Heart left ventricle (tissue), 16 donors: Measurements from ENCODE around the gene PDE11A. TPM values are rescaled to one million over a fixed set of nuclear protein-coding genes. Genes with fewer than 3 reads are reported as not detected.

Experiments used
- ATAC-seq, 4 donors: fragments of 200-7000 bp; cut with Tn5 transposase; one replicate each; pipeline ENCODE4 v1.9.1; 2020 to 2022; ENCODE audit warnings: moderate library complexity in 4 of 4, mild to moderate bottlenecking in 3 of 4, moderate number of reproducible peaks in 1 of 4
- DNase-seq, 5 donors: peaks; one replicate each; pipeline ENCODE4 v3.0.0-alpha.2; 2020
- H3K27ac ChIP-seq, 12 donors: fragments of 200-600 bp; sonication (generic) in 4 of 12; one replicate each; pipeline versions ENCODE4 v1.5.0 to v1.8.0; 2016 to 2022; ENCODE audit warnings: mild to moderate bottlenecking in 2 of 12
- H3K27me3 ChIP-seq, 9 donors: fragments of 200-600 bp; sonication (generic) in 2 of 9; one replicate each; pipeline versions ENCODE4 v1.5.1 to v1.8.0; 2016 to 2022; ENCODE audit warnings: mild to moderate bottlenecking in 3 of 9
- H3K36me3 ChIP-seq, 9 donors: fragments of 200-600 bp; sonication (generic) in 2 of 9; one replicate each; pipeline versions ENCODE4 v1.5.0 to v1.8.0; 2018 to 2022; ENCODE audit warnings: mild to moderate bottlenecking in 2 of 9
- H3K4me1 ChIP-seq, 12 donors: fragments of 200-600 bp; sonication (generic) in 4 of 12; one replicate each; pipeline versions ENCODE4 v1.5.0 to v1.8.0; 2016 to 2022; ENCODE audit warnings: mild to moderate bottlenecking in 3 of 12
- H3K4me3 ChIP-seq, 12 donors: fragments of 200-600 bp; sonication (generic) in 4 of 12; one replicate each; pipeline versions ENCODE4 v1.5.0 to v1.8.0; 2017 to 2022; ENCODE audit warnings: mild to moderate bottlenecking in 9 of 12, moderate library complexity in 4 of 12
- H3K9me3 ChIP-seq, 12 donors: fragments of 200-600 bp; sonication (generic) in 4 of 12; one replicate each; pipeline versions ENCODE4 v1.5.0 to v1.8.0; 2016 to 2022; ENCODE audit warnings: mild to moderate bottlenecking in 1 of 12
- CTCF ChIP-seq, 12 donors: fragments of 200-600 bp; sonication (generic) in 4 of 12; IDR thresholded peaks; one replicate each; pipeline versions ENCODE4 v1.5.0 to v1.8.0; 2018 to 2022; ENCODE audit warnings: antibody characterized with exemption in 12 of 12, mild to moderate bottlenecking in 5 of 12
- POLR2A ChIP-seq, 2 donors: fragments of 450-650 bp; IDR thresholded peaks; one replicate each; pipeline ENCODE4 v1.6.1; 2017; ENCODE audit warnings: antibody characterized with exemption in 2 of 2, mild to moderate bottlenecking in 2 of 2, moderate library complexity in 2 of 2
- WGBS, 4 donors: extraction: QIAGEN DNeasy Blood & Tissue Kit in 2 of 4; methylation state at CpG; one replicate each; pipeline versions ENCODE4 v1.1.5 to v1.1.7; 2013 to 2018; 5-methylcytosine and 5-hydroxymethylcytosine counted together
- intact Hi-C, 10 donors: fragments of 100-400 bp; cut with DNase I; formaldehyde crosslinking; loops; one replicate each; pipeline versions ENCODE4 v1.11.1 to v1.14.2; 2022
- polyA plus RNA-seq, 2 donors: library from polyadenylated mRNA; stranded (reverse); fragments of 200-250 nt; gene quantifications; one replicate each; pipeline ENCODE4 v1.2.3, GENCODE V29; 2013
- total RNA-seq, 9 donors: library from RNA; depleted of rRNA in 2 of 9; stranded (reverse); fragments of >200 nt in 2 of 9; fragmentation: NEBNext Ultra II Directional in 3 of 9; extraction: Animal tissue kit (Norgen Biotek cat#: 25700) in 3 of 9; gene quantifications; one replicate each; pipeline versions ENCODE4 v1.1.0 to v1.2.4, GENCODE V29; 2016 to 2023
- donor health status: ischemic (EF 13 %, LVEDD 7.1; RV severe dilation, severe dysfunction).
- donor health status: healthy with polysubstance abuse.
- donor health status: DM: no; HTN: yes; CAD: no.
- donor health status: DM: no; HTN: no; CAD: no.
- donor health status: ischemic (EF 25% LVEDD 6.9; RV normal size, moderate dysfunction).
- donor health status: ischemic (EF 25% LVEDD 5.7; RV mildly dilated, moderate dysfunction).
- donor health status: healthy.
- donor health status: DM: yes; HTN: yes; CAD: no.
- donor health status: ischemic (EF 35%, LVEDD 5.7; RV mildly dilated, moderate dysfunction).
- donor health status: nonischemic (EF 11% LVEDD 7.7; RV severe dilation, severe dysfunction).
- donor health status: DM: yes; HTN: yes; CAD: no.
- donor health status: PGD.
- donor health status: ischemic (EF 29% LVEDD 5.4; RV normal size, mild dysfunction).
- donor health status: nonischemic (EF 23%, LVEDD 6.1; RV moderate dilation, normal function).

Gene PDE11A
- total and polyA plus RNA-seq, 11 donors, result 0.24 to 2.9 (median 0.88) TPM

DNA sequence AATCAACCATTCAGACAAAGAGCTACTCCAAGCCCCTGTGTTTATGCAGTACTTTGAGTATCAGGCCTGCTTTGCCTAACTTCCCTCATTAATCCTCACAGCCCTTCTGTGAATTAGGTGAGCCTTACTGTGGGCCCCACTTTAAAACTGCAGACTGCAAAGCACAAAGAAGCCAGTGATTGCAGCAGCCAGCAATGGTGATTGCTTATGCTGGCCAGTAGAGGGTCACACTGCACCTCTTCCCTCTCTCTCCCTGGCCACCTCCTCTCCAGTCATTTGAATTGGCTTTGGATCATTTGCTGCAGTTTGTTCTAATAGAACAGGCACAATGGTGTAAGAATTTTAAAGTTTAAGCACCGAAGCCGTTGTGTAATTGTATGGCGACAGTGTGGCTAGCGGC is 450.1 kb downstream of the PDE11A start:
- intact Hi-C loops, result loop anchor here in 3 of 10 donors (2.0 to 5.0 kb wide), 3 partner anchors 70 to 104 kb away; a partner anchor contains a TSS
- 51 to 94% (median 89%) methylated on average over 4 of the region's 4 CpGs for WGBS, 4 donors
- peak overlapping the region in 7 of 12 donors; percentile 22 to 78 (median 67) for H3K27ac ChIP-seq

GRCh38 chr2:177619986-177620385 is 452.6 kb downstream of the PDE11A start:
- 89 to 93% (median 91%) methylated on average over 2 of the region's 2 CpGs for WGBS, 4 donors

More for the DNA sequence above, 450.1 kb downstream of the PDE11A start:
- Histone ChIP-seq H3K4me1 (peaks cover 0 to 22% (median 9%) of the 10 kb centered on the region in 12 donors), H3K9me3 (no peaks in the 10 kb centered on the region), H3K36me3 (no peaks in the 10 kb centered on the region), H3K27me3 (peaks cover 0 to 2% (median 0%) of the 10 kb centered on the region in 9 donors), H3K4me3 (peak overlapping the region in 1 of 12 donors; percentile 4)
- no peak for TF ChIP-seq POLR2A (IDR thresholded peaks at IDR 0.05)
- peak in 2 of 12 donors; percentile 30 to 51 for TF ChIP-seq CTCF (IDR thresholded peaks at IDR 0.05)
- ATAC-seq (no peak), DNase-seq (no peak)

DNA sequence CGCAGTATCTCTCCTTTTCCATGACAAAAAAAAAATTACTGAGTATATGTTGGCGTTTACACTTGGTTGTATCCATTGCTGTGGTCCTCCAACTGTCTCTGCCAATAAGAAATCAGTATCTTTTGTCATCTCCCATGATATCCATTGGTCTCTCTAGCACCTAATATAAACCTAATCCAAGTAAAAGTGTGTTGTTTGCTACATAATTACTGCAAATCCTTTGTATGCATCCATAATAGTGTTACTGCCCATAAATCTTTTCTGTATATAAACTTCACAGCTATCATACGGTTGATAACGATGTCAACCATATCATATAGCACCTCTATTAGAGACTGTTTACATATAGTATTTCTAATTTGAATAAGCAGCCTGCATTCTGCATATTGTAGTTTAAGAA is 453.1 kb downstream of the PDE11A start:
- Histone ChIP-seq H3K4me1 (peaks cover 0 to 19% (median 9%) of the 10 kb centered on the region in 12 donors), H3K27ac (peak overlapping the region in 6 of 12 donors; percentile 93 to 100 (median 98)), H3K27me3 (no peaks in the 10 kb centered on the region), H3K36me3 (no peaks in the 10 kb centered on the region), H3K9me3 (peaks cover 0 to 9% (median 0%) of the 10 kb centered on the region in 12 donors), H3K4me3 (peak overlapping the region in 9 of 12 donors; percentile 62 to 92 (median 71))
- intact Hi-C loops, result loop anchor here in 2 of 10 donors (10.0 kb wide), 1 partner anchor 455 kb away; no protein-coding TSS in a partner anchor
- DNase-seq (no peak), ATAC-seq (no peak)
- WGBS, 4 donors, result 84 to 89% (median 87%) methylated on average over 4 of the region's 4 CpGs
- TF ChIP-seq POLR2A (IDR thresholded peaks at IDR 0.05) (no peak), CTCF (IDR thresholded peaks at IDR 0.05) (no peak)

More at GRCh38 chr2:177619986-177620385, 452.6 kb downstream of the PDE11A start:
- TF ChIP-seq CTCF (IDR thresholded peaks at IDR 0.05) (no peak), POLR2A (IDR thresholded peaks at IDR 0.05) (no peak)
- no peaks in the 10 kb centered on the region for H3K36me3 ChIP-seq
- DNase-seq (no peak), ATAC-seq (no peak)
- no peaks in the 10 kb centered on the region for H3K27me3 ChIP-seq
- no peak overlapping the region for H3K27ac ChIP-seq
- no peak overlapping the region for H3K4me3 ChIP-seq
- peaks cover 0 to 9% (median 0%) of the 10 kb centered on the region in 12 donors for H3K9me3 ChIP-seq
- intact Hi-C loops, result loop anchor here in 3 of 10 donors (5.0 to 10.0 kb wide), 2 partner anchors 68 to 455 kb away; a partner anchor contains a TSS
- peaks cover 0 to 19% (median 9%) of the 10 kb centered on the region in 12 donors for H3K4me1 ChIP-seq
